H9 (cell line): Measurements from ENCODE around the gene ANKRD28. TPM values are rescaled to one million over a fixed set of nuclear protein-coding genes. Genes with fewer than 3 reads are reported as not detected.

ENCODE experiments used
- DNase-seq: peaks from one replicate; pipeline ENCODE4 v3.0.0-alpha.2; 2017
- H2AFZ ChIP-seq: one replicate; pipeline ENCODE4 v1.6.1; 2013; ENCODE audit warnings: mild to moderate bottlenecking, low read length, control low read depth, moderate library complexity
- H2AK5ac ChIP-seq: 2 replicates; pipeline ENCODE4 v1.6.1; 2013; ENCODE audit warnings: low read length, control low read depth, mixed read lengths; ENCODE audit not compliant: insufficient read length
- H2BK120ac ChIP-seq: one replicate; pipeline ENCODE4 v1.6.1; 2013; ENCODE audit warnings: low read depth, mild to moderate bottlenecking, low read length, control low read depth, inconsistent platforms; ENCODE audit not compliant: poor library complexity, severe bottlenecking
- H2BK12ac ChIP-seq: 2 replicates; pipeline ENCODE4 v1.6.1; 2013; ENCODE audit warnings: low read length, control low read depth, mixed read lengths, low read depth; ENCODE audit not compliant: insufficient read length
- H2BK15ac ChIP-seq: 2 replicates; pipeline ENCODE4 v1.6.1; 2013; ENCODE audit warnings: low read depth, low read length, control low read depth
- H2BK20ac ChIP-seq: one replicate; pipeline ENCODE4 v1.6.1; 2013; ENCODE audit warnings: low read depth, mild to moderate bottlenecking, low read length, control low read depth, inconsistent platforms; ENCODE audit not compliant: poor library complexity, severe bottlenecking
- H2BK5ac ChIP-seq: 2 replicates; pipeline ENCODE4 v1.6.1; 2013; ENCODE audit warnings: low read length, control low read depth, mixed read lengths; ENCODE audit not compliant: insufficient read length
- H3K14ac ChIP-seq: 2 replicates; pipeline ENCODE4 v1.6.1; 2013; ENCODE audit warnings: low read length, control low read depth; ENCODE audit not compliant: insufficient read depth
- H3K18ac ChIP-seq: 2 replicates; pipeline ENCODE4 v1.6.1; 2013; ENCODE audit warnings: low read depth, mild to moderate bottlenecking, mixed read lengths, low read length, control low read depth; ENCODE audit not compliant: insufficient read length
- H3K23ac ChIP-seq: 2 replicates; pipeline ENCODE4 v1.6.1; 2013; ENCODE audit warnings: low read length, control low read depth, mixed read lengths, low read depth; ENCODE audit not compliant: insufficient read length
- H3K23me2 ChIP-seq: 2 replicates; pipeline ENCODE4 v1.6.1; 2013; ENCODE audit warnings: low read depth, mild to moderate bottlenecking, mixed read lengths, low read length, control low read depth; ENCODE audit not compliant: insufficient read length, poor library complexity, severe bottlenecking
- H3K27ac ChIP-seq: 2 replicates; pipeline ENCODE4 v1.5.1; 2013; ENCODE audit warnings: low read length, control low read depth, mixed read lengths, low read depth; ENCODE audit not compliant: insufficient read length
- H3K27me3 ChIP-seq: 2 replicates; pipeline ENCODE4 v1.6.1; 2013; ENCODE audit warnings: low read length, control low read depth, inconsistent platforms; ENCODE audit not compliant: insufficient read depth
- H3K4ac ChIP-seq: 2 replicates; pipeline ENCODE4 v1.6.1; 2013; ENCODE audit warnings: low read depth, mild to moderate bottlenecking, control low read depth, inconsistent platforms, low read length, moderate library complexity
- H3K4me1 ChIP-seq: 2 replicates; pipeline ENCODE4 v1.6.1; 2013; ENCODE audit warnings: low read length, control low read depth, inconsistent platforms; ENCODE audit not compliant: insufficient read depth
- H3K4me2 ChIP-seq: 2 replicates; pipeline ENCODE4 v1.6.1; 2013; ENCODE audit warnings: low read length, control low read depth, mixed read lengths; ENCODE audit not compliant: insufficient read length, insufficient read depth
- H3K56ac ChIP-seq: 2 replicates; pipeline ENCODE4 v1.6.1; 2013; ENCODE audit warnings: low read depth, mild to moderate bottlenecking, mixed read lengths, low read length, control low read depth; ENCODE audit not compliant: insufficient read length
- H3K79me1 ChIP-seq: 2 replicates; pipeline ENCODE4 v1.6.1; 2013; ENCODE audit warnings: low read depth, mild to moderate bottlenecking, moderate library complexity, low read length, control low read depth, inconsistent platforms; ENCODE audit not compliant: insufficient read depth, poor library complexity, severe bottlenecking
- H3K79me2 ChIP-seq: 2 replicates; pipeline ENCODE4 v1.6.1; 2013; ENCODE audit warnings: low read length, control low read depth, inconsistent platforms; ENCODE audit not compliant: insufficient read depth
- H3K9ac ChIP-seq: 2 replicates; pipeline ENCODE4 v1.6.1; 2013; ENCODE audit warnings: low read length, control low read depth, mixed read lengths; ENCODE audit not compliant: insufficient read length; ENCODE audit errors: extremely low read depth
- H3K9me3 ChIP-seq: one replicate; pipeline ENCODE4 v1.6.1; 2013; ENCODE audit warnings: low read depth, low read length, inconsistent platforms; ENCODE audit not compliant: control insufficient read depth
- H3T11ph ChIP-seq: one replicate; pipeline ENCODE4 v1.6.1; 2013; ENCODE audit warnings: mild to moderate bottlenecking, low read length, control low read depth, inconsistent platforms
- H4K20me1 ChIP-seq: one replicate; pipeline ENCODE4 v1.6.1; 2013; ENCODE audit not compliant: control insufficient read depth, insufficient read length, insufficient read depth
- H4K5ac ChIP-seq: 2 replicates; pipeline ENCODE4 v1.6.1; 2013; ENCODE audit warnings: low read depth, mild to moderate bottlenecking, mixed read lengths, low read length, control low read depth; ENCODE audit not compliant: insufficient read length
- H4K8ac ChIP-seq: replicated peaks from 2 replicates; pipeline ENCODE4 v1.6.1; 2013; ENCODE audit warnings: low read length, control low read depth, mixed read lengths, low read depth; ENCODE audit not compliant: insufficient read length
- H4K91ac ChIP-seq: 2 replicates; pipeline ENCODE4 v1.6.1; 2013; ENCODE audit warnings: low read depth, mild to moderate bottlenecking, moderate library complexity, mixed read lengths, low read length, control low read depth; ENCODE audit not compliant: insufficient read length
- H3K27ac Mint-ChIP-seq, 3 experiments: 2 replicates in 2 of 3; 3 replicates in 1 of 3; pipeline ENCODE4 v1.8.0; 2020 to 2021; ENCODE audit warnings: mixed read lengths in 3 of 3, mild to moderate bottlenecking in 1 of 3, moderate library complexity in 1 of 3
- H3K27me3 Mint-ChIP-seq: 2 replicates; pipeline ENCODE4 v1.8.0; 2021; ENCODE audit warnings: low read depth, mild to moderate bottlenecking, moderate library complexity, mixed read lengths
- H3K36me3 Mint-ChIP-seq, 3 experiments: 2 replicates in 2 of 3; 3 replicates in 1 of 3; pipeline ENCODE4 v1.8.0; 2020 to 2021; ENCODE audit warnings: low read depth in 3 of 3, mixed read lengths in 3 of 3; ENCODE audit not compliant: insufficient read depth in 1 of 3
- H3K4me1 Mint-ChIP-seq, 2 experiments: 2 replicates each; pipeline ENCODE4 v1.8.0; 2020; ENCODE audit warnings: mixed read lengths in 2 of 2
- H3K4me3 Mint-ChIP-seq, 2 experiments: 2 replicates in 1 of 2; 3 replicates in 1 of 2; pipeline ENCODE4 v1.8.0; 2020 to 2021; ENCODE audit warnings: mild to moderate bottlenecking in 2 of 2, mixed read lengths in 2 of 2, moderate library complexity in 1 of 2
- H3K9me3 Mint-ChIP-seq, 2 experiments: 2 replicates in 1 of 2; 3 replicates in 1 of 2; pipeline ENCODE4 v1.8.0; 2020; ENCODE audit warnings: mild to moderate bottlenecking in 2 of 2, mixed read lengths in 2 of 2, moderate library complexity in 1 of 2
- WGBS: extraction: QIAGEN DNeasy Blood & Tissue Kit; methylation state at CpG from one replicate; pipeline ENCODE4 v1.1.7; 2013; ENCODE audit warnings: missing lambda C conversion rate, low lambda C conversion rate, mixed read lengths; ENCODE audit not compliant: insufficient read length; ENCODE audit errors: extremely low coverage; 5-methylcytosine and 5-hydroxymethylcytosine counted together
- total RNA-seq: library from RNA; stranded (reverse); gene quantifications from 2 replicates; pipeline ENCODE4 v1.2.1, GENCODE V29; 2021
- TF ChIP-seq, protein P1 (sequence below): fragments of 200-600 bp; sonication (generic); conservative IDR thresholded peaks from 3 replicates; pipeline ENCODE4 v1.8.0; 2021; ENCODE audit warnings: antibody characterized with exemption, mild to moderate bottlenecking

The ANKRD28 gene
- total RNA-seq, 1 experiment from 2014 or later, result 59.0 TPM

DNA sequence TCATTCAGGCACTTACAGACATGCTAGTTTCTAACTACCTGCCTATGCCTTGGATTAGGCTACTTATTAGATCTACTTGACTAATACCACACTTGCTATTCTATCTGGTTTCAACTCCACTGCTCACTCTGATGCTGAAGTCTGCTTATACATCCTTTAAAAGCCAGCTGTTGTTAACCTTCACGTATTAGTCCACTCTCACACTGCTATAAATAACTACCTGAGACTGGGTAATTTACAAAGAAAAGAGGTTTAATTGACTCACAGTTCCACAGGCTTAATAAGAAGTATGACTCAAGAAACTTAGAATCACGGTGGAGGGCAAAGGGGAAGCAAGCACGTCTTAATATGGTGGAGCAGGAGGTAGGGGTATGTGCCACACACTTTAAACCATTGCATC, 47.7 kb upstream of the ANKRD28 start:
- H3K27ac ChIP-seq, result no peak overlapping the region
- no peak overlapping the region for H3T11ph ChIP-seq
- no peaks in the 10 kb centered on the region for H3K9me3 ChIP-seq
- Mint-ChIP-seq H3K4me1 (peaks cover 18 to 20% of the 10 kb centered on the region in 2 experiments), H3K27ac (no peak overlapping the region; a peak in 1 of 7 replicates), H3K9me3 (peaks cover 10 to 11% of the 10 kb centered on the region in 2 experiments), H3K4me3 (no peak overlapping the region), H3K36me3 (peaks cover 4 to 21% (median 14%) of the 10 kb centered on the region in 3 experiments), H3K27me3 (no peaks in the 10 kb centered on the region)
- no peaks in the 10 kb centered on the region; the same call in 1 of the 2 replicates for H3K4me1 ChIP-seq
- H3K18ac ChIP-seq, result no peak overlapping the region
- TF ChIP-seq, protein P1, sequence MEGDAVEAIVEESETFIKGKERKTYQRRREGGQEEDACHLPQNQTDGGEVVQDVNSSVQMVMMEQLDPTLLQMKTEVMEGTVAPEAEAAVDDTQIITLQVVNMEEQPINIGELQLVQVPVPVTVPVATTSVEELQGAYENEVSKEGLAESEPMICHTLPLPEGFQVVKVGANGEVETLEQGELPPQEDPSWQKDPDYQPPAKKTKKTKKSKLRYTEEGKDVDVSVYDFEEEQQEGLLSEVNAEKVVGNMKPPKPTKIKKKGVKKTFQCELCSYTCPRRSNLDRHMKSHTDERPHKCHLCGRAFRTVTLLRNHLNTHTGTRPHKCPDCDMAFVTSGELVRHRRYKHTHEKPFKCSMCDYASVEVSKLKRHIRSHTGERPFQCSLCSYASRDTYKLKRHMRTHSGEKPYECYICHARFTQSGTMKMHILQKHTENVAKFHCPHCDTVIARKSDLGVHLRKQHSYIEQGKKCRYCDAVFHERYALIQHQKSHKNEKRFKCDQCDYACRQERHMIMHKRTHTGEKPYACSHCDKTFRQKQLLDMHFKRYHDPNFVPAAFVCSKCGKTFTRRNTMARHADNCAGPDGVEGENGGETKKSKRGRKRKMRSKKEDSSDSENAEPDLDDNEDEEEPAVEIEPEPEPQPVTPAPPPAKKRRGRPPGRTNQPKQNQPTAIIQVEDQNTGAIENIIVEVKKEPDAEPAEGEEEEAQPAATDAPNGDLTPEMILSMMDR, result no peak
- no peak overlapping the region for H3K9ac ChIP-seq
- H2AFZ ChIP-seq, result no peak overlapping the region
- H3K4ac ChIP-seq, result no peak overlapping the region
- no peak overlapping the region for H3K56ac ChIP-seq
- H2BK5ac ChIP-seq, result no peak overlapping the region
- H3K79me1 ChIP-seq, result peaks cover 5% of the 10 kb centered on the region
- H4K20me1 ChIP-seq, result no peaks in the 10 kb centered on the region
- DNase-seq, result no peak
- no peak overlapping the region for H2BK12ac ChIP-seq
- H2BK20ac ChIP-seq, result no peak overlapping the region
- no peaks in the 10 kb centered on the region for H3K27me3 ChIP-seq
- WGBS, result no CpG with 5 or more reads among the region's 3 CpGs
- H2BK15ac ChIP-seq, result no peak overlapping the region
- no peak overlapping the region for H4K5ac ChIP-seq
- H3K79me2 ChIP-seq, result peaks cover 19% of the 10 kb centered on the region; the same call in 1 of the 2 replicates
- no peak overlapping the region for H3K4me2 ChIP-seq
- H3K14ac ChIP-seq, result no peak overlapping the region
- no peak overlapping the region for H4K8ac ChIP-seq
- H4K91ac ChIP-seq, result no peak overlapping the region
- H3K23me2 ChIP-seq, result no peaks in the 10 kb centered on the region
- no peak overlapping the region for H3K23ac ChIP-seq
- no peak overlapping the region for H2BK120ac ChIP-seq
- H2AK5ac ChIP-seq, result no peak overlapping the region
